SKM-1 treated with dmso at 0.1 percent for 144 hours (cell line): ENCODE results near the gene PLVAP.
"Not testable (repeated sequence)": the region's sequence is repeated elsewhere in the genome, so short reads cannot be mapped to it uniquely, and the experiment has no call there.

Experiments used
- DNase-seq: peaks from one replicate; lab custom pipeline; 2025; ENCODE audit not compliant: unreplicated experiment; lab: John Stamatoyannopoulos, UW

The PLVAP gene

DNA sequence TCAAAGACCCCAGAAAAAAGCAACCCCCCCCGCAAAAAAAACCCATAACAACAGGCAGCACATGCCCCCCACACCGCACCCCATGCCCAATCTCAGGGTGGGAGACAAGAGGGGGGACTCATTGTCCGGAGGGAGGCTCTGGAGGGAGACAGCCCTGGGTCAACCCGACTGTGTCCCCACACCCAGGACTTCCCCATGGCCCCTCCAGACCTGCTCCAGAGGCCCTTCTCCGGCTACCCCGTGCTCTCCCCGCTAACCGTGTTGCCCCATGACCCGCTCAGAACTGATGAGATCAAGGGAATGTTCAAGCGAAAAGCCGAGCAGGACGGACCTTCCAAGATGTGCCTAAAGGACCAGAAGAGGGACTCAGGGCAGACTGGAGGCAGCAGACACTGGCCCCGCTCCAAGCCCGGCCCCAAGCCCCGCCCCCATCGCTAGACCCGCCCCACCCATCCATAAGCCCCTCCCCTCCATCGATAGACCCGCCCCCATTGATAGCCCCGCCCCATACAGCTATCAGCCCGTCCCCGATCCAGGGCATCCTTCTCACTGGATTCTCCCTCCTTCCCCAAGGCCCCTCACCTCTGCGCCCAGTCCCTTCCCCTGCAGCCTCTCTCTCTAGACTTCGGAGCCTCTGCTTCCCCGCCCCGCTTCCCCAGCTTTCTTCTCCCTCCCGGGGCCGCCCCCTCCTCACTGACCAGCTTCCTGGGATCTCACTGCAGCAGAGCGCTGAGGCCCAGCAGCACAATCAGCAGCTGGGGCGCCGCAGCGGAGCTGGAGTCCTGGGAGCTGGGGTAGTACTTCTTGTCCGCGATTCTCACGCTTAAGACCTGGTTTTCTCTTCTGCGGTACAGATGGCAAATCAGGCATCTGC lies 26.1 kb upstream of the PLVAP start:
- no peak for DNase-seq

DNA sequence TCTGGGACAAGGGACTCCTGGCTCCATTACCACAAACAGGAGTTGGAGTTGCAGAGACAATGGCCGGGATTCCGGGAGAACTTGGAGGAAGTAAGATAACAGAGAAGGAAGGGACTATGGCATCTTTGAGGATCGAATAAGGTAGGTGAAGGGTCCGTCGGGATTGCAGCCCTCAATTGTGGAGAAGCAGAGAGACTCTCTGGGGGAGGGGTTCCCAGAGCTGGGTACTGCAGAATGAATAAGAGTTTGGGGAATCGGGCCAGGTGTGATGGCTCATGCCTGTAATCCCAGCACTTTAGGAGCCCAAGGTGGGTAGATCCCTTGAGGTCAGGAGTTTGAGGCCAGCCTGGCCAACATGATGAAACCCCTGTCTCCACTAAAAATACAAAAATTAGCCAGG lies 24.5 kb upstream of the PLVAP start:
- DNase-seq, result no peak

DNA sequence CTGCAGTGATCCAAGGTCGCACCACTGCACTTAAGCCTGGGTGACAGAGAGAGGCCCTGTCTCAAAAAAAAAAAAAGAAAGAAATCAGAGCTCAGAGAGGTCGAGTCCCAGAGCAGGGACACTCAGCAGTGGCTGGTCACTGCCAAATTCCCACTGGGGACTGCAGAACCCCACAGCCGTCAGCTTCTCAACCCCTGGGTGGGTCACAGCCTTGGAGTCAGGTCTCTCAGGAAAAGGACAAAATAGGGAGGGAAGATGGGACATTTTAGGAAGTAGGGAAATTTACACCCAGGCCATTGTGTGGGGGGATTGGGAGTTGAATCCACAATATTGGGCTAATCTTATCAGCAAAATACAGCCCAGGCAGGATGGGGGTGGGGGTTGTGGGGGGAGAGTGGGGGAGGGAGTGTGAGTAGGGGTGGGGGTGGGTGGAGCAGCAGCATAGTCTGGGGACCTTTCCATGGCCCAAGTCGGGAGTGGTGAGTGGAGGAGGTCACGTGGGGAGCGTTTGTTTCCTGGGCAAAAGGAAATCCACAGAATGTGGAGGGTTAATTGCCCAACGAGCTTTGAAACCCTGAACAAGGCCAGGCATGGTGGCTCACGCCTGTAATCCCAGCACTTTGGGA lies 21.9 kb upstream of the PLVAP start:
- no peak for DNase-seq

DNA sequence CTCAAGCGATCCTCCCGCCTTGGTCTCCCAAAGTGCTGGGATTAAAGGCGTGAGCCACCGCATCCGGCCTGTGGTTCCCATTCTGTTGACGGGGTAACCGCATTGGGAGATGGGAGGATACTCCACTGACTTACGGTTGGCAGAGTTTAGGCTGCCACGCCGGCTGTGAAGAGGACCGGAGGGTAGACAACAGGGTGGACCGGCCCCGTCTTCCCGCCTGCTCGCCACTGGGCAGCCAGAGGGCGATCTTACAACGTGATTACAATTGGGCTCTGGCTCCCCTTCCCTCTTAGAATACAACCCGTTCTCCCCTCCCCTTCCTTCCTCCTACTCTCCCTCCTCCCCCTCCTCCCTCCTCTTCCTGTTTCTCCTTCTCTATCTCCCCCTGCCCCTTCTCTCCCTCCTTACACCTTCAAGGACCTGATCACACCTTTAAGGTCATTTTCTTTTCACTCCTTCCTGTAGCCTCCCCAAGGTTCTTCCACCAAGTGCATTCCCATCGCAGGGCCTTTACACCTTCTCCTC lies 17.8 kb upstream of the PLVAP start:
- DNase-seq, result peak; percentile 63

DNA sequence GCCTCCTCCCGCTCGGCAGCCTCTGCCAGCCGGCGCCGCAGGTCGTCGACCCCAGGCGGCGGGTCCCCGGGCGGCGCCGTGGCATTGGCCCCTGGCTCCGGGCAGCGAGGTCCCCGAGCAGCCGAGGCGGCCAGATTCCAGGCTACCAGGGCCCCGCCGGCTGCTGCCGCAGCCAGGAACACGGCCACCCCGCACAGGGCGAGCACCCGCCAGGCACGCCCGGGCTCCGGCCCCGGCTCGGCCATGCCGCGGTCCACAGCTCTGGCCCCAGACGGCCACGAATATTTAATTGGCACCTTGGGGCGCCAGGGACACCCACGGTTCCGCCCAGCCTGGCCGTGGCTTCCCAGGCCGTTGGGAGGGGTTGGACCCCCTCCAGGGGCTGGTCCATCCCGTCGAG lies 16.8 kb upstream of the PLVAP start, which contains the start of gene CCDC194:
Gene CCDC194 (minus strand): TSS at position 283 of the 400 bp plus-strand sequence. CDS start 38 bp downstream, at position 245.
- DNase-seq, result no peak

DNA sequence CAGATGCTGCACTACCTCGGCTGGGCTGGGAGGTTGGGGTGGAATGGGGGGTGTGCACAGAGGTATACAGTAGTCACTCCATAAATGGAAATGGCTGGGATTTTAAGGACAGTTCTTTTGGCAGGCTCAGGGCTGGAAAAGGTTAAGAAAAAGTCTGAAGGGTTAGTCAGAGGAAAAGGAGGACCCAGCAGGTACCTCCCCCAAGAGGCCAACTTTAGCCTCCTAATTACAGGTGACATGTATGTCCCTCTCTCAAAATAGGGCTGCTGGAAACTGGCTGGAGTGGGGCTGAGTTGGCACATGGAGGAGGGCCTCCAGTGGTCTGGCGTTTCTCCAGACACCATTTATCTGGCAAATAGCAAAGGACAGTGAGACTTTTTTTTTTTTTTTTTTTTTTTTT lies 15.9 kb upstream of the PLVAP start:
- DNase-seq, result no peak

DNA sequence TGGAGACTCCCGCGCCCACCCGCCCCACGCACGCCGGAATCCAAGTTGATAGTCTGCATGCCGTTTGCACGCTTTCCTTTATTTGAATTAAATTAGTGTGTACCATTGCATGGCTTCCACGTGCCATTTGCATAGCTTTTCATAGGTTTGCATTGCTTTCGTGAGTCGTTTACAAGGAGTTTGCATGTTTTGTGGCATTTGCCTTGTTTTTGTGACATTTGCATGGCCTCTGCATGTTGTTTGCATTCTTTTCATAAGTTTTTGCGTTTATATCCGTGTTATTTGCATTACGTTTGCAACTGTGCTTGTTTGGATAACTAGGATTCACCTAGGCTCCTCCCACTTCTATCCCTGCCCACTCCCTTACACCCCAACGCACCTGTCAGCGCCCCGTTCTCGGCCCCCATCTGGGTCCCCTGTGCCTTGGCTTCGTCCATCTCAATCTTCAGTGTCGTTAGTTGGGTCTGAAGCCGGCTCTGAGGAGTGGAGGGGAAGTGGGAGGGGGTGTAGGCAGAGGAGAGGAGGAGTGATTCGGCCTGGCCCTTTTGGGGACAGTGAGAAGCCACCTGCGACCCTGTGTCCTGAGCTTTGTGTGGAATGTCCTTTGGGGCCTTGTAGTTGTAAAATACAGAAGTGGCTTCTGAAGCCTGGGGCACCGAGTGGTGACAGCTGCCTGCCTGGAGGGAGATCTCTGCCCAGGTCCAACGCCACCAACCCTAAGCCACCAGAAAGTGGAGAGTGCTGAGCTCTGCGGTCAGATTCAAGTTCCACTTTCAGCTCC lies 14.4 kb upstream of the PLVAP start:
- DNase-seq, result peak; percentile 47

DNA sequence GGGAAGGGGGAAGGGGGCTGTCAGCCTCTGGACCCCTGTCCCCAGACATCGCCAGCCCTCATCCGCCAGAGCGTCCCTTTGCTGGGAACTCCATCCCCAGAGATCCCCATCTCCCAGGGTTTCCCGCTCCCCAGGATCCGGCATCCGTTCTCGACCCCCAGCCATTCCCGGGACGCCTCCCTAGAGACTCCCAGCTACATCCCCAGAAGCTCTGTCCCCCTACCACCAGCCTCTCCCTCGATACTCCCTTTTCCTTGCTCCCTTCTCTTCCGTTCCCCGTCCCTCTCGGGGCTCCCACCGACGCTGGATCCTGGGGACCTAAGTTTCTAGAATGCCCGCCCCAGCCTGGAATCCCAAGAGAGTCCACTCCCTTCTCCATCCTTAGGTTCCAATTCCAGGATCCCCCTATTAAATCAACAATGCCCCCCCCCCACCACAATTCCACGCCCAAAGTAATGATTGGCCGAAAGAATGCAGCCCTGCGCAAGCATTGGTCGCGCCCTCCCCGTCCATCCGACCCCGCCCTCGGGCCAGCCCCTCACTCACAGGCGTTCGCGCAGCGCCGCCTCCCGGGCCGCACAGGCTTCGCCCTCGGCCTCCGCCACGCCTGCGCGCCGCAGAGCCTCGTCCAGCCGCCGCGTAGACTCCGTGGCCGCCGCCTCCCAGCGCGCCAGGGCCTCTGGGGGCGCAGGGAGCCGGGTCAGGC lies 13.7 kb upstream of the PLVAP start:
- peak; percentile 64 for DNase-seq

DNA sequence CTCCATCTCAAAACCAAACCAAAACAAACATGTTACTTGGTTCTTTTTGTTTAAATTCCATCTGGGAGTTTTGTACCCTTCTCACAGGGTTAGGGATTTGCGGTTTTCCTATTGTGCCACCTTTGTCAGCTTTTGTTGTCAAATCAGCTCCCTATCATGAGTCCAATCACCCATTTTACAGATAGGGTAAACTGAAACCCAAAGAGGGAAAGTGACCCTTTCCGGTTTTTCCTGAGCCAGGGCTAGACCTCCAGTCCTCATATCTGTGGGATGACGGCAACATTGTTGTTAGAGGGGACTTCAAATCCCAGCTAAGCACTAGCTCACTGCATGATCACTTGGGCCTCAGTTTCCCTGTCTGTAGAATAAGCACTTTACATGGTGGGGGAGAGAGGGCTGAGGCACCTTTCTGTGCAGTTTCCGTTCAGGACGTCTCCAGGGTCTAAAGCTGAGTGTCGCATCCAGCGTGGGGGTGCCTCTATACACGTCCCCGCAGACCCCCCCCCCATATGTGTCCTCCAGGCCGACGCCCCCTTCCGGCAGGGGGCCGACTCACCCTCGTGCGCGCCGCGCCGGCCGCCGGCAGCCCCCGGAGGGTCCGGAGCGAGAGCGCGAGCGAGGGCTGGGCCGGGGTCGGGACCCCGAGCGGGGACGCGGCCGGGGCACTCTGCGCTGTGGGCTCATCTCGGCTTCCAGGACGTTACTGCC lies 13.0 kb upstream of the PLVAP start:
- DNase-seq, result no peak

DNA sequence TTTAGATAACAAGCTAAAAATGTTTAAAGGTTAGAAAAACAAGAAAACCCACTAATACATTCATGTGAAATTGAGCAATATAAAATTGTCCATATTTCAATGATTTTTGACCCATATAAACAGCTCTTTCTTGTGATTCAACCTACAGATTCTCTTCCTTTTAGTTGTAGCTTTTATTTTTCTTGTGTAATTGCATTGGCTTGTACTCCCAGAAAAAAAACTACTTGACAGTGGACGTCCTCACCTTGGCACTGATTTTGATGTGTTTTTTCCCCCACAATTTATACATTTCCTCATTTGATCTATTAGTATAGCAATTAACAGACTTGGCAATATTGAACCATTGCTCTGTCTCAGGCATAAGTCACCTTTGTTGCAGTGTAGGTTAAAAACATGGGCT lies 12.1 kb upstream of the PLVAP start:
- DNase-seq, result no peak

DNA sequence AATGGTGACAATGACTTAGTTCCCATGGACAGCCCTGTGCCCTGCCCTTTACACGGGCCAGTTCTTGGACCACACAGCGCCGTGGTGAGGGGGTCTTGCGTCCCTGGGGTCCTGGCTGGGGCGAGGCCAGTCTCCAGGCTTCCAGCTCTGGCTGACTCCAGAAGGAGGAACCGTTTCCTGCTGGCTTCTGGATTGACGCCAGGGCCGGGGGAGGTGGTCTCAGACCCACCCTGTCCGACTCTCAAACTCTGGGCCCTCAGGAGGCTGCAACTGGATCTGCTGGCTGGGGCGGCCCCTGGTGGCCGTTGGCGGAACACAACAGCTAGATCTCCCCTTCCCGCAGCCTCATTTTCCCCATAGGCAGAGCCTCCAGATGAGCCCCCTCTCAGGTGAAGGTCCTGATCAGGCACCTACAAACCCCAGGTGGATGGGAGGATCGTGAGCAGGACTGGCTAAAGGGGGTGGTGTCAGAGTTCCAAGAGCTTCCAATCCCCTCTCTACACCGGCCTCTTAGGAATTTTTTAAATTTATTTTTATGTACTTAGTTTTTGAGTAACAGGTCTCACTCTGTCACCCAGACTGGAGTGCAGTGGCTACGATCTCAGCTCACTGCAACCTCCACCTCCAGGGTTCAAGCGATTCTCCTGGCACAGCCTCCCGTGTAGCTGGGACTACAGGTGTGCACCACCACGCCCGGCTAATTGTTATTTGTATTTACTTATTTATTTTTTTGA lies 8.9 kb upstream of the PLVAP start:
- DNase-seq, result peak; percentile 29

DNA sequence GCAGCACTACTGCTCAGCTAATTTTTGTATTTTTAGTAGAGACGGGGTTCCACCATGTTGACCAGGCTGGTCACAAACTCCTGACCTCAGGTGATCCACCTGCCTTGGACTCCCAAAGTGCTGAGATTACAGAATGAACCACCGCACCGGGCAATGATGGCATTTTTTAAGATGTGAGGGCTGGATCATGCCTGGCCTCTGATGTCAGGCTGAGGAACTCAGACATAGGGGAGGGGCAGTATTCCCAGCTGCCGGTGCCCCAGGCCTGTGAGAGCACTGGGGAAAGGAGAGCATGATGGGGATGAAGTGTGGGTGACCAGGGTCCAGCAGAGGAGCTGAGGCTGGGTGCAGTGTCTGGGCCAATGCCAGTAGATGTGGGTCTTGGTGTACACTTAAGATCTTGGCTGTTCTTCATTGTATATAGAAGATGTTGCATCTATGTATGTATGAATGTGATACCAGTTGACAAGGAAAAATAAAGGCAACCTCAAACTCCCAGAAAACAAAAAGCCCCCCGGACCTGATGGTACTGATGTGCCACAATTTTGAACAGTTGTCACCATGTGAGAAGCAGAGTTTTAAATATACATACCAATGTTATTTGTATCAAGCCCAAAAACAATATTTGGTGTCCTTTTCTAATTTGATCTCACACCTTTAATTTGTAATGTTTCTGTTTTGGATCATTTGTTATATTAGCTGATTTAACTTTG lies 3.4 kb upstream of the PLVAP start:
- no peak for DNase-seq

DNA sequence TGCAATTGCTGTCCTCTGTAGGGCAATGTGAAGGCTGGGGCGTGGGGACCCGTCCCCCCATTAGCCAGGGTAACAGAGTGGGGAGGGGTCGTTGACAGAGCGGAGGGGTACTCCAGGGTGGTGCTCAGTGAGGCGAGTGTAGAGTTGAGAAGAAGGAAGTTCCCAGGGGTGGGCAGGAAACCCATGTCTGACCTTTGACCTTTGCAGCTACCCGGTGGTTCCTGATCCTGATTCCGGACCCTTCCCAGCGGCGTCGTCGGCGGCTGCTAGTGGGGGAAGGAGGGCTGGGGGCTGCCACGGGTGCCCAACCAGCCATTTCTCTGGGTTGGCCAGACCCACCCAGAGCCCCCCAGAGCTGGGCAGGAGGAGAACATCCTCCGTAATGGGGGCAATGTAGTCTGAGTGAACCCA lies 2.1 kb upstream of the PLVAP start:
- no peak for DNase-seq

DNA sequence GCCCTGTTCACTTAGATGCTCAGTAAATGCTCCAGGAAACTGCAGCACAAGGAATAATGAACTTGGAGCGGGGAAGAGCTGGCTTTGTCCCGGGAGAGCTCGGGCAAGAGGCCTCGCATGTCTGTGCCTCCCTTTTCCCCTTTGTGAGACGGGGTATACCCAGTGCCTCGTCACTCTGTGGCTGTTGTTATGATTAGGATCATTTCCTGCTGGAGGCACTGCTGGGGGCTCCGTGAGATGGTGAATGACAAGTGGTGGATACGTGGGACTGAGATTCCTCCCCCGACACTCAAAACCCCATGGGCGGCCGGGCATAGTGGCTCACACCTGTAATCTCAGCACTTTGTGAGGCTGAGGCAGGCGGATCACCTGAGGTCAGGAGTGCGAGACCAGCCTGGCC lies 1.1 kb upstream of the PLVAP start:
- DNase-seq, result no peak

DNA sequence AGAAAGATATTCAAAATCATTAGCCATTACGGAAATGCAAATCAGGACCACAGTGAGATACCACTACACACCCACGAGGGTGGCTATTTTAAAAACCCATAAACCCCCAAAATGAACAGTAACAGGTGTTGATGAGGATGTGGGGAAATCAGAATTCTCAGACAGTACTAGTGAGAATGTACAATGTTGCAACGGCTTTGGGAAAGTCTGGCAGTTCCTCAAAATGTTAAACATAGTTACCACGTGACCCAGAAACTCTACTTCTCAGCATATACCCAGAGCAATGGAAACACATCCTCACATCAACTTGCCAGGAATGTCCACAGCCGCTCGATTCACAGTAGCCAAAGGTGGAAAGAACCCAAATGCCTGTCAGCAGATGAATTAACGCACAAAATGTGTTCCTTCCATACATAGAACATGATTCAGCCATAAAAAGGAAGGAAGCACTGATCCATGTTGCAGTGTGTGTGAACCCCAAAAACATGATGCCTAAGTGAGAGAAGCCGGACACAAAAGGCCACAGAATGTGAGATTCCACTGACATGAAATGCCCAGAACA lies 7.0 kb downstream of the PLVAP start:
- DNase-seq, result peak; percentile 93

DNA sequence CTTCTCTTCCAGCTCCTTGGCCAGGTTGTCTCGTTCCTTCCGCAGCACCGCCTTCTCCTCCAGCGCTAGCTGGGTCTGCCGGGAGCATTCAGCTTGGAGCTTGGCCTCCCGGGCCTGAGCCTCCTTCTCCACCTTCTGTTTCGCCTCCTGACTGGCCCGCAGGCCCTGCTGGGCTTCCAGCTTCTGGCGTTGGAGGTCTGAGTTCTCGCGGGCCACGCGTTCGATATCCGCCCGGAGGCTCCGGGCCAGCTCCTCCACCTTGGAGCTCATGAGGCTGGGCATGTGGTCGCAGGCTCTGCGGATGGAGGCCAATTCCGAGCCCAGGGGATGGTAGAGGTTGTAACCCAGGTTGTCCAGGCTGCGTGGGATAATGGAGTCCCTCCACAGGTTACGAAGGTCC lies 11.8 kb downstream of the PLVAP start:
- no peak for DNase-seq

DNA sequence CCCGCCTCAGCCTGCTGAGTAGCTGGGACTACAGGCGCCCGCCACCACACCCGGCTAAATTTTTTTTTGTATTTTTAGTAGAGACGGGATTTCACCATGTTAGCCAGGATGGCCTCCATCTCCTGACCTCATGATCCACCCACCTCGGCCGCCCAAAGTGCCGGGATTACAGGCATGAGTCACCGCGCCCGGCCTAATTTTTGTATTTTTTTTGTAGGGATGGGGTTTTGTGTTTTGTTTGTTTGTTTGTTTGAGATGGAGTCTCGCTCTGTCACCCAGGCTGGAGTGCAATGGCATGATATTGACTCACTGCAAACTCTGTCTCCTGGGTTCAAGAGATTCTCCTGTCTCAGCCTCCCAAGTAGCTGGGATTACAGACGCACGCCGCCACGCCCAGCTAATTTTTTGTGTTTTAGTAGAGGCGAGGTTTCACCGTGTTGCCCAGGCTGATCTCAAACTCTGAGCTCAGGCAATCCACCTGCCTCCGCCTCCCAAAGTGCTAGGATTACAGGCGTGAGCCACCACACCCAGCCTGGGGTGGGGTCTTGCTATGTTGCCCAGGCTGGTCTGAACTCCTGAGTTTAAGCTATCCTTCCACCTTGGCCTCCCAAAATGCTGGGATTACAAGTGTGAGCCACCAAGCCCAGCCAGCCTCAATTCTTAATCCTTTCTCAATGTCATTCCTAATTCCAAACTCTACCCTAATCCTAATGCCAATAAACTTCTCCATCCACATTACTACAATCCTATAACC lies 13.1 kb downstream of the PLVAP start:
- DNase-seq, result not testable (repeated sequence)
